IMR-90 (cell line): ENCODE results near the gene H6PD. TPM values are rescaled to one million over a fixed set of nuclear protein-coding genes. Genes with fewer than 3 reads are reported as not detected.
A peak's percentile ranks its signal among the peaks of the same experiment; 100 is the strongest.

Experiments
- ATAC-seq: fragments of 200-7000 bp; cut with Tn5 transposase; 2 replicates; pipeline ENCODE4 v1.9.1; 2020; ENCODE audit warnings: low read depth, mild to moderate bottlenecking, moderate library complexity
- BruUV-seq: library from RNA; stranded (reverse); fragments of 400-500 nt; replicated peaks from 2 replicates; lab custom pipeline; 2021; lab: Mats Ljungman, UMichigan
- CTCF ChIA-PET: fragments of 300-600 bp; formaldehyde crosslinking; extraction: SDS; loops from one replicate; lab custom pipeline; 2021; ENCODE audit warnings: antibody characterized with exemption; lab: Yijun Ruan, JAX
- POLR2A ChIA-PET: fragments of 300-600 bp; sonication (Branson Sonifier 250); formaldehyde crosslinking; loops from one replicate; lab custom pipeline; 2022; ENCODE audit warnings: antibody characterized with exemption; ENCODE audit not compliant: unreplicated experiment; lab: Charles Lee
- DNase-seq: peaks from one replicate; pipeline ENCODE4 v3.0.0; 2013
- H2AFZ ChIP-seq: replicated peaks from 2 replicates; pipeline ENCODE3; 2013; ENCODE audit warnings: low read length, mild to moderate bottlenecking; ENCODE audit not compliant: poor library complexity
- H2AK5ac ChIP-seq: 2 replicates; pipeline ENCODE4 v1.6.1; 2013; ENCODE audit warnings: low read depth, low read length, inconsistent platforms
- H2AK9ac ChIP-seq: replicated peaks from 2 replicates; pipeline ENCODE3; 2013; ENCODE audit warnings: mild to moderate bottlenecking, low read depth, low read length, moderate library complexity; ENCODE audit not compliant: poor library complexity
- H2BK120ac ChIP-seq: 2 replicates; pipeline ENCODE4 v1.6.1; 2013; ENCODE audit warnings: low read depth, low read length, inconsistent platforms
- H2BK15ac ChIP-seq: 3 replicates; pipeline ENCODE4 v1.6.1; 2013; ENCODE audit warnings: low read depth, low read length, inconsistent platforms
- H2BK20ac ChIP-seq: 2 replicates; pipeline ENCODE4 v1.6.1; 2013; ENCODE audit warnings: low read depth, mild to moderate bottlenecking, inconsistent platforms, low read length, moderate library complexity
- H2BK5ac ChIP-seq: 2 replicates; pipeline ENCODE4 v1.6.1; 2013; ENCODE audit warnings: mild to moderate bottlenecking, low read depth, low read length, inconsistent platforms; ENCODE audit not compliant: poor library complexity, severe bottlenecking
- H3K14ac ChIP-seq: replicated peaks from 2 replicates; pipeline ENCODE4 v1.6.1; 2013; ENCODE audit warnings: low read depth, low read length, inconsistent platforms
- H3K18ac ChIP-seq: 2 replicates; pipeline ENCODE4 v1.6.1; 2013; ENCODE audit warnings: low read depth, low read length, control low read depth
- H3K23ac ChIP-seq: 2 replicates; pipeline ENCODE4 v1.6.1; 2013; ENCODE audit warnings: low read depth, low read length, inconsistent platforms
- H3K27ac ChIP-seq: 2 replicates; pipeline ENCODE4 v1.5.1; 2013; ENCODE audit warnings: mild to moderate bottlenecking, control low read depth, low read length; ENCODE audit not compliant: insufficient read depth
- H3K27me3 ChIP-seq: 2 replicates; pipeline ENCODE4 v1.6.1; 2013; ENCODE audit warnings: low read length; ENCODE audit not compliant: control insufficient read depth, insufficient read depth
- H3K36me3 ChIP-seq: 2 replicates; pipeline ENCODE4 v1.6.1; 2013; ENCODE audit warnings: low read length, mixed read lengths; ENCODE audit not compliant: control insufficient read depth, insufficient read depth
- H3K4ac ChIP-seq: 2 replicates; pipeline ENCODE4 v1.6.1; 2013; ENCODE audit warnings: low read depth, low read length, inconsistent platforms
- H3K4me1 ChIP-seq: 2 replicates; pipeline ENCODE4 v1.6.1; 2013; ENCODE audit warnings: low read length, mixed read lengths; ENCODE audit not compliant: control insufficient read depth, insufficient read depth
- H3K4me2 ChIP-seq: 2 replicates; pipeline ENCODE4 v1.6.1; 2013; ENCODE audit warnings: low read depth, mild to moderate bottlenecking, control low read depth, low read length, moderate library complexity
- H3K4me3 ChIP-seq: 2 replicates; pipeline ENCODE4 v1.5.1; 2013; ENCODE audit warnings: low read depth, mild to moderate bottlenecking, control low read depth, low read length, moderate library complexity; ENCODE audit not compliant: insufficient read depth
- H3K56ac ChIP-seq: 2 replicates; pipeline ENCODE4 v1.6.1; 2013; ENCODE audit warnings: low read length, inconsistent platforms; ENCODE audit not compliant: insufficient read depth; ENCODE audit errors: extremely low read depth
- H3K79me1 ChIP-seq, 2 experiments: 2 replicates each; pipeline ENCODE4 v1.6.1; 2013; ENCODE audit warnings: low read length in 2 of 2, inconsistent platforms in 1 of 2, low read depth in 1 of 2
- H3K9ac ChIP-seq: 2 replicates; pipeline ENCODE4 v1.6.1; 2013; ENCODE audit warnings: low read depth, low read length, control low read depth
- H3K9me1 ChIP-seq: 2 replicates; pipeline ENCODE4 v1.6.1; 2013; ENCODE audit warnings: low read length, inconsistent platforms; ENCODE audit not compliant: insufficient read depth
- H3K9me3 ChIP-seq: 2 replicates; pipeline ENCODE4 v1.6.1; 2013; ENCODE audit warnings: low read length; ENCODE audit not compliant: control insufficient read depth, insufficient read depth
- H4K20me1 ChIP-seq: 2 replicates; pipeline ENCODE4 v1.6.1; 2013; ENCODE audit warnings: low read length, inconsistent platforms; ENCODE audit not compliant: insufficient read depth
- H4K5ac ChIP-seq: 2 replicates; pipeline ENCODE4 v1.6.1; 2013; ENCODE audit warnings: mild to moderate bottlenecking, low read depth, low read length, control low read depth
- H4K8ac ChIP-seq, 2 experiments: 2 replicates each; pipeline ENCODE4 v1.6.1; 2013; ENCODE audit warnings: low read depth in 2 of 2, low read length in 2 of 2, control low read depth in 1 of 2, inconsistent platforms in 1 of 2
- H4K91ac ChIP-seq: 2 replicates; pipeline ENCODE4 v1.6.1; 2013; ENCODE audit warnings: low read depth, low read length, inconsistent platforms; ENCODE audit not compliant: insufficient read depth
- BHLHE40 ChIP-seq: fragments of 150-350 bp; IDR thresholded peaks from 2 replicates; pipeline ENCODE4 v1.6.1; 2016; ENCODE audit warnings: mild to moderate bottlenecking, low read depth, low read length
- CEBPB ChIP-seq: IDR thresholded peaks from 2 replicates; pipeline ENCODE4 v1.6.1; 2012; ENCODE audit warnings: low read depth, low read length, improper control_type of control experiment
- CTCF ChIP-seq: conservative IDR thresholded peaks from 2 replicates; pipeline ENCODE4 v1.5.1; 2012; ENCODE audit warnings: mild to moderate bottlenecking, low read depth, low read length, improper control_type of control experiment
- ELK1 ChIP-seq: fragments of 150-350 bp; IDR thresholded peaks from 2 replicates; pipeline ENCODE4 v1.6.1; 2016; ENCODE audit warnings: low read depth, mild to moderate bottlenecking, low read length, moderate library complexity, borderline replicate concordance
- FOS ChIP-seq: fragments of 150-350 bp; IDR thresholded peaks from 2 replicates; pipeline ENCODE4 v1.6.1; 2016; ENCODE audit warnings: low read depth, low read length
- MAZ ChIP-seq: IDR thresholded peaks from 2 replicates; pipeline ENCODE4 v1.6.1; 2012; ENCODE audit warnings: low read depth, mild to moderate bottlenecking, low read length, improper control_type of control experiment, moderate library complexity, borderline replicate concordance
- MXI1 ChIP-seq: IDR thresholded peaks from 2 replicates; pipeline ENCODE4 v1.6.1; 2012; ENCODE audit warnings: low read depth, mild to moderate bottlenecking, low read length, moderate library complexity, borderline replicate concordance
- POLR2A ChIP-seq: IDR thresholded peaks from 2 replicates; pipeline ENCODE4 v1.6.1; 2012; ENCODE audit warnings: mild to moderate bottlenecking, low read depth, low read length
- RAD21 ChIP-seq: IDR thresholded peaks from 2 replicates; pipeline ENCODE4 v1.6.1; 2012; ENCODE audit warnings: low read length, improper control_type of control experiment
- RCOR1 ChIP-seq: IDR thresholded peaks from 2 replicates; pipeline ENCODE4 v1.6.1; 2012; ENCODE audit warnings: mild to moderate bottlenecking, low read length, improper control_type of control experiment; ENCODE audit not compliant: insufficient replicate concordance
- SMC3 ChIP-seq: fragments of 150-350 bp; IDR thresholded peaks from 2 replicates; pipeline ENCODE4 v1.6.1; 2016; ENCODE audit warnings: low read depth, mild to moderate bottlenecking, antibody characterized with exemption, low read length, moderate library complexity
- USF2 ChIP-seq: fragments of 150-350 bp; IDR thresholded peaks from 2 replicates; pipeline ENCODE4 v1.6.1; 2017; ENCODE audit warnings: mild to moderate bottlenecking, antibody characterized with exemption, low read length, low read depth
- WGBS, 2 experiments: methylation state at CpG; one replicate each; pipeline versions ENCODE4 v1.1.5 to v1.1.7; 2013; ENCODE audit warnings: missing lambda C conversion rate in 2 of 2; ENCODE audit not compliant: insufficient read length in 1 of 2; ENCODE audit errors: extremely low coverage in 2 of 2; 5-methylcytosine and 5-hydroxymethylcytosine counted together
- dilution Hi-C: fragments of 300-500 bp; cut with HindIII; formaldehyde crosslinking; loops from one replicate; pipeline ENCODE4 v1.14.3; 2018; ENCODE audit warnings: low sequenced_read_pairs; ENCODE audit not compliant: unreplicated experiment
- in situ Hi-C: fragments of 300-500 bp; cut with MboI; formaldehyde crosslinking; loops from 3 replicates; pipeline ENCODE4 v1.14.3; 2019; ENCODE audit warnings: low sequenced_read_pairs, inconsistent platforms, mixed read lengths
- intact Hi-C: fragments of 100-400 bp; cut with micrococcal nuclease; formaldehyde crosslinking; loops from 2 replicates; pipeline ENCODE4 v1.10.0; 2022
- polyA plus RNA-seq, 3 experiments: library from polyadenylated mRNA; depleted of rRNA; stranded (reverse); fragments of >200 nt; gene quantifications; 2 replicates each; pipeline ENCODE4 v1.2.3, GENCODE V29; 2012; ENCODE audit warnings: low replicate concordance in 1 of 3
- total RNA-seq: library from RNA; depleted of rRNA; stranded (reverse); fragments of >200 nt; gene quantifications from 2 replicates; pipeline ENCODE4 v1.2.3, GENCODE V29; 2012

H6PD gene
- total and polyA plus RNA-seq, 2 of the 4 experiments (the other 2 are of a cell fraction), result 9.3 to 22.1 TPM

- H4K8ac ChIP-seq, result 0 out of 4 replicates have a peak overlapping the region, but pooled peaks of 1 of the 2 experiments have one; percentile 57
- no CpG with 5 or more reads among the region's 5 CpGs for WGBS, 2 experiments
- H3K36me3 ChIP-seq, result no peaks in the 10 kb centered on the region
- ChIA-PET POLR2A (interaction anchor here (0.6 kb wide), 1 partner anchor 8 kb away, joined by 3 read pairs; no protein-coding TSS in a partner anchor), CTCF (interaction anchor here (0.5 to 3.0 kb wide), 13 partner anchors 9 to 293 kb away, joined by 3 to 26 read pairs (median 3); no protein-coding TSS in a partner anchor)
- peak overlapping the region; percentile 2 for H2AFZ ChIP-seq
- peak overlapping the region; percentile 64; the same call in 1 of the 2 replicates for H3K56ac ChIP-seq
- BruUV-seq, result no TSS peak
- in situ Hi-C loops (loop anchor here (5.0 to 10.0 kb wide), 2 partner anchors 165 to 202 kb away; no protein-coding TSS in a partner anchor), dilution Hi-C loops (no loop called here), intact Hi-C loops (loop anchor here (1.0 to 5.0 kb wide), 6 partner anchors 23 to 297 kb away; partner anchors contain the start of gene TMEM201)
- 0 out of 2 replicates have a peak overlapping the region, but pooled peaks have one; percentile 76 for H4K91ac ChIP-seq
- H3K18ac ChIP-seq, result no peak overlapping the region
- no peaks in the 10 kb centered on the region for H3K27me3 ChIP-seq
- peaks cover 6 to 18% of the 10 kb centered on the region in 2 experiments for H3K79me1 ChIP-seq
- peak overlapping the region; percentile 8; the same call in 1 of the 2 replicates for H3K4me2 ChIP-seq
- H2AK9ac ChIP-seq, result peak overlapping the region; percentile 93
- H3K4me1 ChIP-seq, result peaks cover 18% of the 10 kb centered on the region
- H2BK120ac ChIP-seq, result peak overlapping the region; percentile 90
- H3K9me1 ChIP-seq, result peaks cover 7% of the 10 kb centered on the region
- H2AK5ac ChIP-seq, result peak overlapping the region; percentile 18; the same call in 1 of the 2 replicates
- no peak overlapping the region for H3K4me3 ChIP-seq
- H4K5ac ChIP-seq, result no peak overlapping the region
- no peak overlapping the region for H3K9ac ChIP-seq
- ATAC-seq, result peak; percentile 6
- peak overlapping the region; percentile 88; the same call in 1 of the 2 replicates for H3K4ac ChIP-seq
- peaks cover 2% of the 10 kb centered on the region; the same call in 1 of the 2 replicates for H3K9me3 ChIP-seq
- no peak overlapping the region for H3K14ac ChIP-seq
- H3K23ac ChIP-seq, result no peak overlapping the region
- H4K20me1 ChIP-seq, result peaks cover 14% of the 10 kb centered on the region
- peak overlapping the region; percentile 77 for H2BK20ac ChIP-seq
- H2BK5ac ChIP-seq, result peak overlapping the region; percentile 37
- H2BK15ac ChIP-seq, result no peak overlapping the region
- peak; percentile 95 for DNase-seq
- peak overlapping the region; percentile 61; the same call in 1 of the 2 replicates for H3K27ac ChIP-seq
- no peak for TF ChIP-seq ELK1
- peak; percentile 80 for TF ChIP-seq FOS
- TF ChIP-seq RCOR1, result no peak
- peak; percentile 29; the same call in 1 of the 2 replicates for TF ChIP-seq SMC3
- peak; percentile 75; the same call in 1 of the 2 replicates for TF ChIP-seq MXI1
- no peak; the same call in 1 of the 2 replicates for TF ChIP-seq USF2
- no peak for TF ChIP-seq CTCF
- peak; percentile 100 for TF ChIP-seq CEBPB
- TF ChIP-seq BHLHE40, result peak; percentile 64; the same call in 1 of the 2 replicates
- peak; percentile 21; the same call in 1 of the 2 replicates for TF ChIP-seq RAD21
- TF ChIP-seq MAZ, result 0 out of 2 replicates have a peak, but pooled peaks have one; percentile 31
- no peak for TF ChIP-seq POLR2A
Observed at GRCh38 chr1:9289711-9290485, 55.3 kb downstream of the H6PD start.
